GM21423 (cell line): ENCODE measurements around the gene MRPL19.

ENCODE experiments used
- ATAC-seq: cut with Tn5 transposase; IDR thresholded peaks from one replicate; pipeline ENCODE4 v1.9.1; 2021; ENCODE audit warnings: mild to moderate bottlenecking, moderate library complexity; ENCODE audit not compliant: unreplicated experiment

The MRPL19 gene

DNA sequence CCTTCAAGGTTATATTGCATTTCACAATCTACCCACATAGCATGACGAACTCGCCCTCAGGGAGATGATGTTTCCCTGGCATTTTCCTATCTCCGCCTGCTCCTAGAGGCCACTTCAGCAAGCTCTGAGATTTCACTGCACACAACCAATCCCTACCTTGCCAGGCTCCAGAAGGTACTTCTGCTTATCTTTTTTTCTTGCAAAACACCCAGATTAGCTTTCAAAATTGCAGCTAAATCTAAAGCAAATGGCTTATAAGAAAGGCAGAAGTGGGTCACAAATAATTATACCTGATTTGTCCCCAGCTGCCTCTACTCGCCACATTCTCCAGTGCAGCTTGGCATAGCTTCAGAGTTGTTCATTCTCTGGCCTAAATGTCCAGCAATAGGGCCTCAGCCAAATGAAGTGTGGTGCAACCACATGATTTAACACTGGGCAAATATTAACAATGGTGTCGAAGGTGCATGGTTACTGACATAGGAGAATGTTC, 32.4 kb upstream of the MRPL19 start:
- no peak for ATAC-seq

GRCh38 chr2:75616406-75616805, 30.2 kb upstream of the MRPL19 start:
- ATAC-seq = no peak

DNA sequence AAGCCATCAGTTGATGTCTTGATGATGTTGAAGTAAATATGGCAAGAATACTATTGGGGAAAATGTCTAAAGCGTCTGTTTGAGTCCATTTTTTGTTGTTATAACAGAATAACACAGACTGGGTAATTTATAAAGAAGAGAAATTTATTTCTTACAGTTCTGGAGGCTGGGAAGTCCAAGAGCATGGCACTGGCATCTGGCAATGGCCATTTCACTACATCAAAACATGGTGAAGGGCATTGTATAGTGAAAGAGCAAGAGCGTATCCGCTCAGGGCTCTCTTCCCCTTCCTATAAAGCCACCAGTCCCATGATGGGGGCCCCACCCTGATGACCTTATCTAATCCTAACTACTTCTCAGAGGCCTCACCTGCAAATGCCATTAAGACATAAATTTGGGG, 29.6 kb upstream of the MRPL19 start:
- ATAC-seq = no peak

DNA sequence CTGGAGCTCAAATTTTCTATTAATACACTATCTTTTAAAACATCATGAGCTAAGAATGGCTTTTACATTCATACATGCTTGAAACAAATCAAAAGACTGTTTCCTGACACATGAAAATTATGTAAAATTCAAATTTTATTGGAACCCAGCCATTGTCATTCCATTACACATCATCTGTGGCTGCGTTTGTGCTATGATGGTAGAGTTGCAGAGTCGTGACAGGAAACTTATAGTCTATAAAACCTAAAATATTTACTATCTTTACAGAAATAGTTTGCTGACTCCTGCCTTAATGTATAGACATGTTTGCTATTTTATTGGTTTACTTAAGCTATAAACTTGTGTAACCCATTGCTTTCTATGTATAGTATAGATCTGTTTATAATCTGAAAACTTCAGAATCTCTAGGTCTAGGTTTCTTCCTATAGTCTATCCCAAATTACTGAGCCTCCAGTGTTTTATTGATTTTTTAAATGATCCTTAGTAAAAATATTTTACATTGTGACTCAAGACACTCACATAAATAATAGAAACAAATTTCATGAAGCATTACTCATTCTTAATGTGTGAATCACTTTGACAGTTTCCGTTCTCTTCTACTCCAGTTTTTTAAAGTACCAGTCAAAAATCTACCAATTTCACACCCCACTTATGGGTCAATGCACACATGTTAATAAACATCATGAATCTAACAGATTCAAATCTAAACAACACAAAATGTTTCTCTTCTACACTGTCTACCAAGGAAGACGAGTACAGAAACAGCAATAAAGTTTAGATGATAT, 26.4 kb upstream of the MRPL19 start:
- no peak for ATAC-seq

DNA sequence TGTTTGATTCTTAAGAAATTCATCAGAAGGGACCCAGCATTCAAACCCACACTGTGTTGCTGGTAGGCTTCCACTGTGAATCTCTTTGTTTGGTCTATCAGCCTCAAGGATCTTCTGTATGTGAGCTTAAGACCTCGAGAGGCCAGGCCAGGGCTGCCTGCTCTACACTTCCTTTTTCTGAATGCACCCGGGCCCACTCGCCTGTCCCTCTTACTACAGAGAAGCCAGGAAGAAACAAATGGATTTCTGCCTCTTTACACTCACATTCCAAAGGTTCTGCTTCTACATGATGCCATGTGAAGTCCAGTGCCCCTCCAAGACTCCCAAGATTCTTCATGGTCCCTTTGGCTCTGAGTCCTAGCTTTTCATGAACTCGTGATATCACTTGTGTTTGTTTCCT, 25.4 kb upstream of the MRPL19 start:
- no peak for ATAC-seq

DNA sequence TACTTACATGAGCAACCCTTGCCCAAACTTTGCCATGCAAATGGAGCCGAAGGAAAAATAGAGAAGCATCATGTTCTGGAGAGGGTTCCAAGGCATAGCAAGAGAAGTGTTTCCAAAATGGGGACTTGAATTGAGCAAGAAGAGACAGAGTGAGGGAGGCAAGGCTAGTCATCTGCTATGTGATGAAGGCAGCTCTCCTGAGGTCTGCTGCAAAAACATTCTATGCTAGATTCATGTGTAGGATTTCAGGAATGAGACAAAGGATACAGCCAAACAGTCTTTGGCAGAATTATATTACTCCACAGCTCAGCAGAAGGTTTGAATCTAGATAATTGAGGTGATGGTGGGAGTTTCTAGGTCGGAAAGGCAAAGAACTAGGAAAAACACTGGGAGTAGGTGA, 24.1 kb upstream of the MRPL19 start:
- no peak for ATAC-seq

DNA sequence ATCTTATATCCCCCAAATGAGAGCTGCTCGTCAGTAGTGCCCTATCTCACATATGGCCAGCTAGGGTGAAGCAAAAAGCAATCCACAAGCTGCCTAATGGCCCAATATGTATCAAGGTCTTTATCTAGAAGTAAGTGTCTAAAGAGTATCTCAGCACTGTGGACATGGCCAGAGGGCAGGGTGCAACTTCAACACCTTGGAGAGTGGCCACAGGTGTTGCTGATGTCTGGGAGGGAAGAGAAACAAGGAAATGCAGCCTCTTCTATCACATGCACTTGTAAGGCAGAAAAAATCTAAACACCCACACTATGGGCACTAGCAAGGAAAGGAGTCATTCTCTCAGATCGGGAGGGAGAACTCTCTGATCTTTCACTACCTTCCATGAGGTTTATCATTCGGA, 23.7 kb upstream of the MRPL19 start:
- no peak for ATAC-seq

- peak; percentile 93 for ATAC-seq
These were observed 18.6 kb upstream of the MRPL19 start for GRCh38 chr2:75627902-75628504.

GRCh38 chr2:75632091-75632701, 14.4 kb upstream of the MRPL19 start:
- ATAC-seq = no peak

GRCh38 chr2:75632813-75633212, 13.8 kb upstream of the MRPL19 start:
- no peak for ATAC-seq

- ATAC-seq = no peak
These were observed 13.0 kb upstream of the MRPL19 start for GRCh38 chr2:75633620-75634019.

- no peak for ATAC-seq
These were observed 11.6 kb upstream of the MRPL19 start for GRCh38 chr2:75634945-75635344.

DNA sequence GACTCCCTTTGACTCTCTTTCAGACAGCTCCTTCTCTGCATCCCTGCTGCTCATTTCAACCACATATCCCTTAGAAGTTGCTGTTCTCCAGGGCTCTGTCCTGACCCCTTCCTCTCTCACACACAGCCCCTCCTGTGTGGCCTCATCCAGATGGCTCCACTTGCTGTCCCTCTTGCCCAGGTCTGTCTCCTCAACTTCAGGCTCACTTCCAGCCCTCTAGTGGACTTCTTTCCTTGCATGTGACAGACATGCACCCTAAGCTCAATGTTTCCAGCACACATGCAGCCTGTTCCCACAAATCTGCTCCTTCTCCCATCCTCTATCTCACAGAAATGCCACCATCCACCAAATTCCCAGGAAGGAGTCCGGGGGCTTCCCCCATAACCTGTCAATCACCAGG, 9.0 kb upstream of the MRPL19 start:
- no peak for ATAC-seq

DNA sequence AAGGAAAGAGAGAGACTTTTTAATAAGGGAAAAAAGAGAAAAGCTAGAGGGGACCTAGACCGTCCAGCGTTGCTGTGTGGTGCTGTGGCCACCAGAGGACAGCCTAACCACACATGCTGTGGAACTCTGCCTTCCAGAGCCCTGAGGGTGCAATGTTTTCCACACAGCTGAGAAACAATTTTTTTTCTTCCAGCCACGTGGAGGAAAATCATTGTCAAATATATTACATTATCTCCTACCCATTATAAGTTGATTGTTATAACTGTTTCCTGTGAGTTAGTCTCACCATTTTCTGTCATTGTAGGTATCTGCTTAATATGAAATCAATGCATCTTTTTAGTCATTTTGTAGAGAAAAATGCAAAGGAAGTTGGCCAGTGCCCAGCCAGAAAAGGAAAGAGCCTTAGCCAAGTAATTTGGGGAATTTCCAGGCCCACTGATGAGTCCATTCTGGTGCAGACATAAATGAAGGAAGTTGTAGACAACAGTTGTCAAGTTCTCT, 5.9 kb upstream of the MRPL19 start:
- ATAC-seq = peak; percentile 98

DNA sequence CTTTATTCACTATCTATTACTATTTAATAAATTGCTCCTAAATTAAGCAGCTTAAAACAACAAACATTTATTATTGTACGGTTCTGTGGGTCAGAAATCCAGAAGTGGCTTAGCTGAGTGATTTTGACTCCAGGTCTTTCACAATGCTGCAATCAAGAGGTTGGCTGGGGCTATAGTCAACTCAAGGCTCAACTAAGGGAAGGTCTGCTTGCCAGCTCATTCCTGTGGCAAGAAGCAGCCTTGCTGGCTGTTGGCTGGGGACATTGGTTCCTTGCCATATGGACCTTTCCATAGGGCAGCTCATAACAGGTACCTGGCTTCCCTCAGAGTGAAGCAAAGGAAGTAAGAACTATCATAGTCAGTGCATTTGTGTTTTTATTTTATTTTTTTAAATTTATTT, 5.0 kb upstream of the MRPL19 start:
- no peak for ATAC-seq

DNA sequence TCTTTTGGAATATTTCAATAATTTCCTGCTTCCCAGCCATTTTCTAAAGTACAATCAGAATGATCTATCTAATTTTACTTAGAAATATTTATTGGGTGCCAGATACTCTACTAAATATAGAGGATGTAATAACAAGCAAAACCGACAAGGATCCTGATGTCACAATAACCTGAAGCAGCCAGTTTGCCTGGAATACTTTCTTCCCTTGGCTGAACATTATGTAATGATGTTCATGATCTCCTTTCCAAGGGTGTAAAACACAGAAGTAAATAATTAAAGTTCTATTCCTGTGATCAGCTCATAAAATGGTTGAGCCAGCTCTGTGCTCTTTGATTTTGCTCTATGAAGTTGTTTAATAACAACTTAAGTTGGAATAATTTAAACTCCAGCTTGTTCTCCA, 2.6 kb upstream of the MRPL19 start:
- no peak for ATAC-seq

DNA sequence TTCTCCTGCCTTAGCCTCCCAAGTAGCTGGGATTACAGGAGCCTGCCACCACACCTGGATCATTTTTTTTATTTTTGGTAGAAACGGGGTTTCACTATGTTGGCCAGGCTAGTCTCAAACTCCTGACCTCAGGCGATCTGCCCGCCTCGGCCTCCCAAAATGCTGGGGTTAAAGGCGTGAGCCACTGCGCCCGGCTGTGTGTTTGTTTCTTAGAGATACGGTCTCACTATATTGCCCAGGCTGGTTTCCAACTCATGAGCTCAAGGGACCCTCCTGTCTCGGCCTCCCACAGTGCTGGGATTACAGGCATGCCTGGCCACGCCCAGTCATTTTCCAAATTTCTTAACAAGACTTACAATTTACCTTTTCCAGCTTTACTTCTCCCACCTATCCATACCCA, 940 bp upstream of the MRPL19 start:
- no peak for ATAC-seq

DNA sequence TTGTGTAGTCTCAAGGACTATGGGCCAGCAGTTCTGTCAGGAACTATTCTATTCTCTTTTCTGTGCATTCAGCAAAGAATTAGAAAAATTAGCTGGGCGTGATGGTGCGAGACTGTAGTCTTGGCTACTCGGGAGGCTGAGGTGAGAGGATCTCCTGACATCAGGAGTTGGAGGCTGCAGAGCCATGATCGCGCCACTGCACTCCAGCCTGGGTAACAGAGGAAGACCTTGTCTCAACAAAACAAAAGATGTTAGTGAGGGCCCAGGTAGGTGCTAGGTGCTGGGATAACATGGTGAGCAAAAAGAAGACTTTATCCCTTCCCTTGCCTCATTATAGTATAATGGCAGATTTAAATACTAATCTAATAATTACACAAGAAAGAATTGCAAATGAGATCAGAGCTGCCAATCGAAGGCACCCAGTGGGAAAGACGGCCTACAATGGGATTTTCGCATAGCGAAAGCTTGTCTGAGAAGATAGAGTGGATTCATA, 447 bp upstream of the MRPL19 start:
- no peak for ATAC-seq

DNA sequence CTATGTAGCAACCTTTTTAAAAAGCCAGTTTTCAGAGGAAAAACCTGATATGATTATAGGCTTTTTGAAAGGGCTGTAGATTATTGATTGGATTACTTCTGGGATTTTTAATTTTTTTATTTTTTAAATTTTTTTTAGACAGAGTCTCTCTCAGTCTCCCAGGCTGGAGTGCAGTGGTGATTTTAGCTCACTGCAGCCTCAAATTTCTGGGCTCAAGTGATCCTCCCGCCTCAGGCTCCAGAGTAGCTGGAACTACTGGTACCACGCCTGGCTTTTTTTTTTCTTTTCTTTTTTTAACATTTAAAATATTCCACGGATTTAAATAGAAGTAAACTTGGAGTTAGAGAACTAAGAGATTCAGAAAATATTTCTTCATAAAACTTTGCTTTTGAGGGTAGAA, 1.2 kb downstream of the MRPL19 start:
- no peak for ATAC-seq

GRCh38 chr2:75654012-75654411, 7.4 kb downstream of the MRPL19 start:
- ATAC-seq = no peak

DNA sequence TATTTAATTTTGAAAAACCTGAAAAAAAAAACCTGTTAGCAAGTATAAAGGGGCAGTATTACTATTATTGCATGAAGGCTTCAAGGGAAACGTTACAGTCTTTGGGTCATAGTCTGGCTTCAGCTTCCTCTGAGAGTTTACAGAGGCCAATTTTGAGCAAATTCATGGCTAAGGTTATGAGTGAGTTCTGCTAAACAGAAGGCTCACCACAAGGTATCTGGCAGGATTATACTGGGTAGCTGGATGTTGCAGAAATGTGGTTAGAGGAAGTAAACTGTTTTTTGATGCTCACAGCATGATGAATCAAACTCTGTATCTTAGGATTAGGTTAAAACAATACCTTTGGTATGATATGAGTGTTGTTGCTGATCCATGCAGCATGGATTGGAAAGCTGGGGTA, 9.3 kb downstream of the MRPL19 start:
- no peak for ATAC-seq

GRCh38 chr2:75656563-75656962, 10.0 kb downstream of the MRPL19 start:
- ATAC-seq = no peak
